Activated CD4-positive, alpha-beta T cell treated with anti-CD3 and anti-CD28 coated beads, Interleukin-2, Interleukin-4, amounts not matched to agents 100 ng/mL and 50 ng/mL, durations not matched to agents 16 hours and 8 hours (primary cell): ENCODE results near the gene RNF32.

Experiments used
- DNase-seq: peaks from one replicate; pipeline ENCODE4 v3.0.0-alpha.2; 2020; ENCODE audit warnings: low spot score

Gene RNF32

DNA sequence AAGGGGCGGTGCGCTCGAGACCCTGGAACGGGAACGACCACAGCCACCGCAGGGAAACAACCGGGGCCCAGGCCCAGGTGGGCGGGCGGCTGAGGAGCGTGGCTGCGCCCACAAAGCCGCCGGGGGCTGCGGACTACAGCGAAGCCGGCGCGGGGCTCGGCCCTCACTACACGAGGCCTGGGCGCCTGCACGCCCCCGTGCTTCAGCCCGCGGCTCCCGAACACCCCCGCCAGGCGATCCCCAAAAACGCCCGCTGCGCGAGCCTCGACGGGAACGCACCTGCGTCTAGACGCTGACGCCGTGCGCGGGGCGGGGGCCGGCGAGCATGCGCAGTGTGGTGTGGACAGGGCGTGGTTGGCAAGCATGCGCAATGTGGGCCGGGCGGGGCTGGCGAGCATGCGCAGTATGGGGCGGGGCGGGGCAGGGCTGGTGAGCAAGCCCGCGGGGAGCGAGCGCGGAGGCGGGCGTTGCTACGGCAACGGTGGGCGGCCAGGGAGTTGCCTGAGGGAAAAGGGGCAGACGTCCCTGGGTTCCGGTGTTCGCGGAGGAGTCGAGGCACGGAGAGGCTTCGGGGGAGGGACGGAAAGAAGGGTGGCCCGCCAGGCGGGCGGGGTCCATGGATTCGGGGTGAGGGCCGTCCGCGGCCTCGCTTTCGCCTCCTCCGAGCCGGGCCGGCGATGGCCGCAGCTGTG, at the start of gene RNF32:
TSS of gene RNF32 (plus strand) at position 518 of the 692 bp plus-strand sequence. CDS start 3,104 bp downstream, outside the sequence.
- peak; percentile 99 for DNase-seq

DNA sequence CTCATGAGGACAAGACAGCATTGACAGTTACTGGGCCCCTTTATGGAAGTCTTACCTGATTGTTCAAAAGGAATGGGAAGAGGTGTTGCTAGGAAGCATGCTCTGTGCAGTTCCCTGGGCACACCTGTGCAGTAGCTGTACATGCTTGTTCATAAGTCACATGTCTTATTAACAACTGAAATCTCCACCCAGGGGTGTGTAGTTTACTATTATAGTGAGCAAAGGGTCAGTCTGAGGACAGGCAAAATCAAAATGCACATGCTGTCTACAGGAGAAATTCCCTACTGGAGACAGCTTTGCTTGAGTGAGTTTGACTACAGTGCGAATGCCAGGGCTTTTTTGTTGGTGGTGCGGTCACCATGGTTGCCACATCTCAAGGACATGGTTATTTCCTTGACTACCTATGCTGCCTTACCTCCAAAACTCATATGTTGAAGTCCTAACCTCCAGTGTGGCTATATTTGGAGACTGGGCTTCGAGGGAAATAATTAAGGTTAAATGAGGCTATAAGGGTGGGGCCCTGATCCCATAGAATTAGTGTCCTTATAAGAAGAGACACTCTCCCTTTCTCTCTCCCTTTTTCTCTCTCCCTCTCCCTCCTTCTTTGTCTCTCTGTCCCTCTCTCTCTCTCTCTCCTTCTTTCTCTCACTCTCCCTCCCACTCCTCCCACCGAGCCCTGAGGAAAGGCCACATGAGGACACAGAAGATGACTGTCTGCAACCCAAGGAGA, 48.3 kb upstream of the RNF32 start:
- DNase-seq = no peak

DNA sequence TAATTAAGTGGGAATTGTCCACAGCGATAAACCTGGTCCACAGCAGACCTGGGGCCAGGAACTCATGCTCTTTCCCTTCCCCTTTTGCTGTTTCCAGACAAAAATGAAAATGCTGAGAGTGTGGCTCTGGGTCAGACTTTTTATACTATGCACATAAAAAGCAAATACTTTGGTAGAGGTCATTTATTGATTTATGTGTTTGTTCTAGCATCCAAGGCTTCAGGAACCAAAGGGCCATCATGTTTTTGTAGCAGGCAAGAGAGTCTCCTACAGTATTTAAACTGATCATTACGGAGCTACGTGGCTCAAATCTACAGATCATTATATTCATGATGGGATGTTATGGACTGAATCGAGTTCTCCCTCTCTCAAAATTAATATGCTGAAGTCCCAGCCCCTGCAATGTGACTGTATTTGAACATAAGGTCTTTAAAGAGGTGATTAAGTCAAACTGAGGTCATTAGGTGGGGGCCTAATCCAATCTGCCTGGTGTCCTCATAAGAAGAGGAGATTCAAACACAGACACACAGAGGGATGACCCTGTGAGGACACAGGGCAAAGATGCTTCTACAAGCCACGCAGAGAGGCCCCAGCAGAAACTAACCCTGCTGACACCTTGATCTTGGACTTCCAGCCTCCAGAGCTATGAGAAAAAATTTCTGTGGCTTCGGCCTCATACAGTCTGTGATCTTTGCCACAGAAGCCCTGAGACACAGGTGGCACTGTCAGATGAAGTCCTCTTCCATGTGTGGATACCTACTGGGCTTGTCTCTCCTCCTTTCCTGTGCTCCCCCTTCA, 46.1 kb upstream of the RNF32 start:
- no peak for DNase-seq

DNA sequence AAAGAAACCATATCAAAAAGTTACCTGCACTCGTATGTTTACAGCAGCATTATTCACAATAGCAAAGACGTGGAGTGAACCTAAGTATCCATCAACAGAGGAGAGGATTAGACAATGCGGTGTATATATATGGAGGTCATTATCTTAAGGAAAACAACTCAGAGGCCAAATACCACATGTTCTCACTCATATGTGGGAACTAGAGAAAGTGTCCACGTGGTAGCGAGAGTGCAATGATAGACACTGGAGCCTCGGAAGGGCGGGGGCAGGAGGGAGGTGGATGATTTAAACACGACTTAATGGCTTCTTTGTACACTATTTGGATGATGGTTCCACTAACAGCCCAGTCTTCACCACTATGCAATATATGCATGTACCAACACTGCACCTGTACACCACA, 40.1 kb upstream of the RNF32 start:
- DNase-seq = no peak

DNA sequence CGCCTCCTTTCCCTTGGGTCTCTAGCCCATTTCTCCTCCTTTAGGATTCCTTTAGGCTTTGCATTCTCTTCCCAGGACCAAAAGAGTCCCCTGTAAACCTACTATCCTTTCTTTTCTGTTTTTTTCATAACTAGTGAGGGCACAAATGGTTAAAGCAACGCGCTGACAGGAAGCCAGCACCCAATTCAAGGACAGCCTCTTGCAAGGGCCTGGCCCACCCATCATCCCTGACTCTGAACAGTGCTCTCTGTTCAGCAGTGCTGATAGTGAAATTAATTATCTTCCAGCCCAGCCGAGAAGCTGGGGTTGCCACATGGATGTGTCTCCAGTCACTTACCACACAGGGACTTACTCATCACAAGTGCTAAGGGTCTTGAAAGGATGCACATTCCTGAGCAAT, 38.3 kb upstream of the RNF32 start:
- no peak for DNase-seq

DNA sequence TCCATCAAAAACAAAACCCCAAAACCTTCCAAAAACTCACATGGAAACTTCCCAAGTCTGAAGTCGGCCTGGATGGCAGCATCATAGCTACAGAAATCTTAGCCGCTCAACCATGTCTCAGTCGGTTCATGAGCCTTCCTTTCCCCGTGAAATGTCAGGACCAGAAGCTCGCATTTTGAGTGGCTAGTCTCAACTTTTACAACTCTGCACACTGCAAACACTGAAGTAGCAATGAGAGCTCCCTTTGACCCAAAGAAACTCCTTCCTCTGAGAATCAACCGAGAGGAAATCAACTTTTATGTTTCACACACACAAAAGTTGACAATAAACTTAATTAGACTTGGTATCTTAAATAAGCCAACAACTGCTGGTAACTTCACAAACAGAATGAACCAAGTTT, 37.6 kb upstream of the RNF32 start:
- DNase-seq = no peak

DNA sequence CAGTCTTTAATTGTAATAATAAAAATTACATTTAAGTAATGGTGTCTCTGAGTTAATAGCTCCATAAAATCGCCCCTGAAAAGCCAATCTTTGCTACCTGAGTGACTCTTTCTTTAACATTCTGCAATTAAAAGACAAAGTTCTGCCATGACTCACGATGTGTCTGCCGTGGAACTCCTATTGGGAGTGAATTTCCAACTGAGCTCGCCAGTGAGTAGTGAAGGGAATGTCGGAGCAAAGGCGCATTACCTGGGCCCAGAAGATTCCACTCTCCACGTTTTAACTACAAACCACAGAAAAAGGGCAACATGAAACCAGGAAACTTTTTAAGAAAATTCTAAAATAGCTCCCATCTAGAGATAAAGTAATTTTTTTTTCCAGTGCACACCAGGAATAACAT, 36.9 kb upstream of the RNF32 start:
- DNase-seq = no peak

DNA sequence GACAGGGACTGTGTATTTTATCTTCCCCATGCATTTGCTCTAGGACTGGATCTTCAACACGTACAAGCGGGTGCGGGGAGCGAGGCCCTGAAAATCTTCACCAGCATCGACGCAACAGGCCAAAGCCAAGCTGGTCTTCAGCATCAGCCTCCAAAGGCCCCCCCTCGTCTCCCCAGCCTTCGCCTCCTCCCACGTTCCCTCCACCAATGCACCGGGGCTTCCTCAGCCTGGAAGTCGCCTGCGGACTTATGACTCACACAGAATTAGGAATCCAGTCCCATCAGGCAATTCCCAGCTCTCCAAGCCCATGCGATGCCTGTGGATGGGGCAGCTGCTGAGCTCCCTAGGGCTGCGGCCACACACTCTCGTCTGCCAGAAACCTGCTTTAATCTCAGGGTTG, 36.3 kb upstream of the RNF32 start:
- DNase-seq = no peak

DNA sequence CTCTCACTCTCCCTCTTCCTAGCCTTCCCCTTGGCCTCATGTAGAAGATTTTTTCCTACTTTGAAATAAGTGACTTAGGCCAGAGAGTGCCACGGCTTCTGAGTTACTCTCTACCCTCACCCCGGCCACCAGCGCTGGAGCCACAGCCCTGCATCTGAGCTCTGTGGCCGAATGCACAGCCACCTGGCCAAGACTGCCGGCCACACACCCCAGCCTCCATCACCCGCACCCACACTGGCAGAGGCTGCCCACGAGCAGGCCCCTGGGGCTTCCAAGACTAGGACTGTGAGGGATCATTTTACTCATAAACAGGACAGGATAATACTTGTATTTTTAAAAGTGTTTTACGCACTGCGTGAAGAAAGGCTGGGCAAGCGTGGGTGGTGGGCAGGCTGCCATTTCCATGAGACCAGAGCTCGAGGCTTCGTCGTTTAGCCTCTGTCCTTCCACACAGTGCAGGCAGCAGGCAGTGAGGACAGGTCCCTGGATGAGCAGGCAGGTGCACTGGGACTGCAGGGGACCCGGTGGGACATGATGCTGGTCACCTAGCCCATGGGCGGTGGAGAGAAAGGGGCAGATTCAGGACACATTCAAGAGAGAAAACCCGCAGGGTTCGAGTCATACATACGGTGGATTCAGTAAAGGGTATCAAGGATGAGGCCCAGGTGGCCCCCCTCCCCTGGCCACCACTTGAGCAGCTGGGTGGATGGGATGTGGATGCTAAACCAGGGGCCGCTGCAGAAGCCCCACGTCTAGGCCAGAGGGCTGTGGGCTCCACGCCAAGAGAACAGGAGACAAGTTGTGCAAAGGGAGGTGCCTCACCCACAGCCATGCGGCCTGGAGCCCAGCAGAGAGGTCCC, 35.5 kb upstream of the RNF32 start:
- DNase-seq = no peak

DNA sequence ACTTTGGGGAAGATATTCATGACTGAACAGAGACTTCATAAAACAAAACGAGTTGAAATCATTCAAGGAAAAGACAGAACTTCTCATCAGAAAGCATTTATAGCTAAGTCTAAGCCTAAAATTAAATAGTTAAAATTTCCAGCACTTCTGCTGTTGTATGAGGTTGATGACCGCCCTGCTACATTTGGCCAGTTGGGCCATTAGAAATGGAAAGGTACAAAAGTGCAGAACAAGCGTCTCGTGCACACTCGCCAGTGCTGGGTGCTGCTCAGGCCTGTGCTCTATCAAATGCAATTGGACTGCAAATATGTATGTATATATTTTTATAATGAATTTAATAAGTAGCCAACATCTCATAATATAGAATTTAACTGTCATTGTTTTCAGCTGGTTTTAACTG, 34.4 kb upstream of the RNF32 start:
- no peak for DNase-seq

DNA sequence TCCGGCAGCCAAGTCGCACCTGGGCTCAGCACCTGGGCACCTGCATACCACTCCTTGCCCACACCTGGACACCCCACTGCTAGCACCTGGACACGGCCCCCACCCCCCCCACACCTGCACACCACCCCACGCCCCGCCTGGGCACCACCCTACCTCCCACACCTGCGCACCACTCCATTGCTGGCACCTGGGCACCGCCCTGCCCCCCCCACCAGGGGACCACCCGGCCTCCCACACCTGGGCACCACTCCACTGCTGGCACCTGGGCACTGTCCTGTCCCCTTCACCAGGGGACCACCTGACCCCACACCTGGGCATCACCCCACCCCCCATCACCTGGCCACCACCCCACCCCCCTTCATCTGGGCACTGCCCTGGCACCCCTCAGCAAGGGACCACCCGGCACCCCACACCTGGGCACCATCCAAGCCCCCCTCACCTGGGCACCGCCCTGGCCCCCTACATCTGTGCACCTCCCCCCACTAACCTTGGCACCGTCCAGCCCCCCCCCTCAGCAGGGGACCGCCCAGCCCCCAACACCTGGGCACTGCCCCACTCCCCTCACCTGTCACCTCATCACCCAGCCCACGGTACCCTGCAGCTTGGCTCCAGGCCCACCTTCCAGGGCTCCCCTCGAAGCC, 33.8 kb upstream of the RNF32 start:
- DNase-seq = no peak

DNA sequence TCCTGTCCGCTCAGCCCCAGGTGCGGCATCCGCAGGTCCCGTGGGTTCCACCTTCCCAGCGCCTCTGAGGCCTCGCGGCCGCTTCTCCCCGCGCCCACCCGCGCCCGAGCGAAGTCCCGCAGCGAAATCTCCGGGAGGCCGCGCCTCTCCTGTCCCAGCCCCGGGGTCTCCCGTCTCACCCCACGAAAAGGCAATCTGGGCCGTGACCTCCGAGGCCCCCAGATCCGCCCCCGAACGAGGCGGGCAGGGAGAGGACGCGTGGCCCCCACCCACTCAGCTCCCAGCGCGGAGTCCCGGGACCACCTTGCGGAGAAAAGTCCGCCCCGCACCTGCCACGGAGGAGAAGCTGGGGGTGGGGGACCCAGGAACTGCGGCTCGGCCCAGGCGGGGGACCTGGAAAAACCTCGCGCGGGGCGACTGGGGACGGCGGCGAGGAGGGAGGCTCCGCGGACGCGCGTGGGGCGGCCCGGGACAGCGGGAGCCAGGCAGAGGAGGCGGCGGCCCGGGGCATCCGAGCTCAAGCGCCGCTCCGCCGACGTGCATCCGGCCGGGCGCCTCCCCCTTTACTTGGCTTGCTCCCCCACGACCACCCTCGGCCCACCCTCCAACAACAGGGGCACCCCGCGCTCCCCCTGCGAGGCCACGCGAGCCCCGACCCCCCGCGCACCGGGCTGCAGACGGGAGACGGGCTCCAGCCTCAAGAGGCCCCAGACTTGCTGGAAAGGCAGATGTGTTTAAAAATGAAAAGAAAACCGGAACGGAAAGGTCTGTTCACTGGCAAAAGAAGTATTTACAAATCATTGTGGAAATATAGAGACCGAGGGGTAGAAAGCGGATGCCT, 33.0 kb upstream of the RNF32 start:
- DNase-seq = no peak

DNA sequence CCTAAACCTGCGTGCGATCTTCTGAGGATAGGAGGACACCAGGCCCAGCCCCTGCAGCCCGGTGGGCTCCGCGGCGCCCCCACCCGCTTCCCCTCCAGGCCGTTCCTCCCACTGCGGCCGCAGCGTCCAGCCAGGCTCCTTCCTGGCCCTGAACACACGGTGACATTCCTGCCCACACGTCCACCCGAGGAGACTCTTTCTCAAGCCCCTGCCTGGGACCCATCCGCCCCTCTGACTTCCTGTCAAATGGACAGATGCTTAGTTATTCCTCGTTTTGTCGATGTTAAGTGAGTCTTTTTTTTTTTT, 32.4 kb upstream of the RNF32 start:
- DNase-seq = no peak

DNA sequence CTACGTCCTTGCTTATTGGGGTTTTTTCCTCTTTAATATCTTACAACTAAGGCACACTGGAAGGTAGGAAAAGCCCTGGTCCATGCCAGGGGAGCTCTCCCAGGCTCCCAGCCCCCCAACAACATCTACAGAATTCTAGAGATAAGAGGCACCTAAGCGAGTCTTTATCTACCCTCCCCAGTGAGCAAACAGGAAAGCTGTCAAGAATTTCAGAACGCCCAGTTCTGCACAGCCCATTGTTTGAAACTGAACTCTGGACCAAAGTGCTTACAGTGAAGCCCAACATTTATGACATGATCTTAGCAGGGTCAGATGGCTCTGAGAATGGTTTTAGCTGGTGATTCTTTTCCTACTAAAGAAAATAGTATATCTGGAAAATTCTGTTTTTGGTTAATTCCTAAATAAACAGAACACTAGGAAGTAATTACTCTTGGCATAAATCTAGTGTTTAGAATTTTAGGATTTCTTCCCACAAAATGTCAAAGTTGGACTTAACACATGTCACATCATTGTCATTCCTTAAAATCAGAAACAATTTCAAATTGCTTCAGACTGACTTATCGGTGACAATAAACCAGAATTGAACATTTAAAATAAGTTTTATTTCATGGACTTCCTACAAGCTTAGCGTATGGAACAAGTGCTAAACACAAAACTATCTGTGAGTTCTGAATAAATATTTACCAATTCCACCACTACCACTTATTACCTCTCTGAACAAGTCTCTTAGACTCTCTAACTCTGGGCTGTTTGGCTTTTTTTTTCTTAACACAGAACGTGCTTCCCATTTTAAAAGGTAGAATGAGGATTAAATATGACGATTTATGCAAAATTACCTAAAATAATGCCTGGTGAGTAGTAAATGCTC, 31.3 kb upstream of the RNF32 start:
- DNase-seq = no peak

DNA sequence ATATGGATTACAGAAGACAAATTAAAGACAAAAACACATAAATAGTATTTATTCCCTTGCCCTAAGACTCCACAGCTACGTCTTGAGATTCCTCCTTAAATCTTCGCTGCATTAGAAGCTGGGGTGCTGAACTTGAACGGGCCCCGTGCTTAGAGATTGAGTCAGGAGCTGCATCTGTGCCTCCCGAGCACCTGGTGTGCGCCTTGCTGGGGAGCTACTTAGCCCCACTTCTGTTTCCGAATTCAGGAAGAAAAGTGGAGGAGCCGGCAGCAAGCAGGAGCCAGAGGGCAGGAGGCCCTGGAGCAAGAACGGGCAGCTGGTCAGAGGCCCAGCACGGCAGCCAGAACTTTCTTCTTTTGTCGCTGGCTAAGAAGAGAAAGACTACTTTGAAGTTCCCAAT, 30.4 kb upstream of the RNF32 start:
- no peak for DNase-seq

DNA sequence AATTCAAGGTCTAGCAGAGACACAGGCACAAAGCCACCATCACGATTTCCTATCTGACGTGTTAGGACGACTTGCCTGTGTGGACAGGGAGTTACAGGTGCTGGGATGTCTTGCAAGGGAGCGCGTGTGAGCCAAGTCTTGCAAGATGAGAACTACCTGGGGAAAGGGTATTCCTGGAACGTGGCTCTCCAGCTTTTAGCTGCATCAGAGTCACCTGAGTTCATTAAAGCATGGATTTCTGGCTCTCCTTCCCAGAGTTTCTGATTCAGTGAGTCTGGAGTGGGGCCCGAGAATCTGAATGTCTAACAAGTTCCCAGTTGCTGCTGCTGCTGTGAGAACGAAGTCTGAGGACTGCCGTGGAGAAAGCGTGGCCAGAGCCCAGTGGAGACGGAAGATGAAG, 30.0 kb upstream of the RNF32 start:
- no peak for DNase-seq

DNA sequence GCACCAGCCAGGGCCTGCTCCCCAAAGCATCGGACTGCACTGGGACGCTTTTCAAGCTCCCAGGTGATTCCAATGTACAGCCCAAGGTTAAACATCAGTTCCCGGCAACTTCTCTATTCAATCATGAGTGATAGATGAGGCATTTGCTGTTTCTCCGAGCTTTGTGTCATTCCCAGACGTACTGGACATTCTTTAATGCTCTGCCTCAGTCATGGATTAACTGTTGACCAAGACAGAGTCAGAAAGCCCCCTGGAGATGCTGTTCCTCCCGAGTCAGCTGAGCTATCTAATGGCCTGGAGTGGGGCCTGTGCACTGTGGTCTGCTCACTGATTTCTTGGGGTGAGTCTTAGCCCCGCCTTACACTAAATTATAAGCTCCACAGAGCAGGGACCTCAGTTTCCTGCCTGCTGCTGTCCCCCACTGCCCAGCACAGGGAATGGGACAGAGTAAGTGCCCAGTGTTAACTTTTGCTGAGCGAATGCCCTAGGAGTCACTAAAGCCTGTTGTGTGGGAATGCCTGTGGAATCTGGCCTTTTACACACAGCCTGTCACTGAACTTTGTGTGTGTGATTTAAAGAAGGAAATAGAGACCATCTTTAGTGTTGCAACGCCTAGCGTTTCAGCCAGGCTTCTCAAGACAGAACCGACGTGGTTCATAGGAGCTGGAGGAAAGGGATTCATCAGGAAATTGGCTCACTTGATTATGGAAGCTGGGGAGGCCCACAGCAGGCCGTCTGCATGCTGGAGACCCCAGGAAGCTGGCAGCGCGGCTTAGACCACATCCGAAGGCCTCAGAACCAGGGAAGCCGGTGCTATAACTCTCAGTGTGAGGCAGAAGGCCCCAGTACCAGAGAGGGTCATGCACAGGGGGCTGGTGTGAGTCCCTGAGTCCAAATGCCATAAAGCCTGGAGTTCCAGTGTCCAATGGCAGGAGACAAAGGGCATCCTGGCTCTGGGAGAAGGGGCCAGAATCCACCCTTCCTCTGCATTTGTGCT, 29.3 kb upstream of the RNF32 start:
- no peak for DNase-seq

DNA sequence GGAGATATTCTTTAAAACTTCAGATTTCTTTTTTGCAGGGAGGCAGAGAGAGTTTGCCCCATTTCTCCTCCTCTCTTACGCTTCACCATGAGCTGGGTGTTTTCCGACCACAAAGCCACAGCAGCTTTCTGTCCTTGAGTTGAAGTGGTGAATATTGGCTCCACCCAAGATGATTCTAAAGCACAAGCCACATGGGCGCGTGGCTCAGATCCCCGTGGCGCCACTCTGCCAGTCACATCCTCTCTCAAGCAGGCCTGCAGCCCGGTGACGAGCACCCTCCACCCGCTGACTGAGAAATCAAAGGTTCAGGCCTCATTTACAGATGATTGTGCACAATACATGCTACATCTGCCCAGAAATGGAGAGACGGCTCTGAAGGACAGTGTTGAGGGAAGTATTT, 27.6 kb upstream of the RNF32 start:
- DNase-seq = peak; percentile 71
